Measurements from ENCODE around the gene SRGAP3. TPM values are rescaled to one million over a fixed set of nuclear protein-coding genes. Genes with fewer than 3 reads are reported as not detected.

SRGAP3 gene
- total and polyA plus RNA-seq, 10 of the 15 experiments (the other 5 are each of a cell fraction or from before 2014, with no cell fraction given), result 0.32 to 1.7 (median 0.99) TPM

- TF ChIP-seq CUX1 (IDR thresholded peaks at IDR 0.05; ENCODE audit: insufficient replicate concordance, low read depth, low read length) (no peak), NR2C1 (IDR thresholded peaks at IDR 0.05) (no peak), NR2F1 (conservative IDR thresholded peaks at IDR 0.05) (no peak), SMAD5 (IDR thresholded peaks at IDR 0.05; ENCODE audit: low read depth) (no peak), POU2F2 (IDR thresholded peaks at IDR 0.05; ENCODE audit: borderline replicate concordance, low read depth, low read length) (no peak)
These were observed 287.1 kb downstream of the SRGAP3 start (continued) for GRCh38 chr3:8962226-8962861.

- 85% methylated on average over 8 of the region's 8 CpGs for WGBS (ENCODE audit: insufficient coverage, insufficient replicate concordance, low lambda C conversion rate, missing lambda C conversion rate)
- POLR2A ChIA-PET, result interaction anchor here (0.6 kb wide), 1 partner anchor 221 kb away, joined by 5 read pairs; no protein-coding TSS in a partner anchor
- H3K27me3 ChIP-seq (replicated peaks in 1 of 2; ENCODE audit: control insufficient read depth in 2 of 2, insufficient read depth in 2 of 2, low read length in 1 of 2), result no peaks in the 10 kb centered on the region
- SMC1A ChIA-PET (ENCODE audit: uncharacterized antibody, unreplicated experiment), result interaction anchor here (0.9 to 1.1 kb wide), 2 partner anchors 11 kb away, joined by 4 read pairs; no protein-coding TSS in a partner anchor
- no peaks in the 10 kb centered on the region for H4K20me1 ChIP-seq (ENCODE audit: control insufficient read depth, insufficient read depth)
- no peak overlapping the region for H3K9ac ChIP-seq (ENCODE audit: control insufficient read depth, insufficient read depth, low read length)
- in situ Hi-C loops (cut with MboI) (no loop called here), intact Hi-C loops (cut with micrococcal nuclease; ENCODE audit: unreplicated experiment) (loop anchor here (5.0 kb wide), 2 partner anchors 192 to 292 kb away; partner anchors contain the start of gene OXTR)
- peaks cover 5% of the 10 kb centered on the region; the same call in 1 of the 2 replicates for H3K4me1 ChIP-seq (ENCODE audit: control insufficient read depth, insufficient read depth, low read length)
- FAIRE-seq (no peak), ATAC-seq (peak; percentile 41), DNase-seq (ENCODE audit: low read depth, low spot score) (no peak)
- peaks cover 46% of the 10 kb centered on the region for H3K79me2 ChIP-seq (ENCODE audit: control insufficient read depth, insufficient read depth, low read length)
- H3K4me3 ChIP-seq, result no peak overlapping the region; the same call in 1 of the 2 replicates
- no peak overlapping the region for H2AFZ ChIP-seq (ENCODE audit: control insufficient read depth, low read depth, low read length)
- RAD21 ChIA-PET (ENCODE audit: unreplicated experiment), result no interaction called here
- no peaks in the 10 kb centered on the region for H3K9me3 ChIP-seq (replicated peaks; ENCODE audit: control insufficient read depth, insufficient read depth, low read length)
- no peaks in the 10 kb centered on the region for H3K36me3 ChIP-seq (ENCODE audit: control insufficient read depth in 2 of 2, insufficient read depth in 2 of 2, low read length in 1 of 2)
- BruUV-seq (replicated peaks), result no TSS peak
- peak overlapping the region; percentile 5; the same call in 1 of the 2 replicates for H3K4me2 ChIP-seq (ENCODE audit: control insufficient read depth, insufficient read depth)
- no peak overlapping the region for H3K27ac ChIP-seq (ENCODE audit: control insufficient read depth, insufficient read depth)
- CTCF ChIA-PET, result interaction anchor here (1.0 to 1.7 kb wide), 6 partner anchors 10 to 343 kb away, joined by 3 to 5 read pairs (median 3); no protein-coding TSS in a partner anchor
- no peak for TF ChIP-seq CBX3 (IDR thresholded peaks at IDR 0.05; ENCODE audit: borderline replicate concordance, low read depth)
- TF ChIP-seq IKZF2 (IDR thresholded peaks at IDR 0.05), result peak; percentile 19 to 39; a peak in 1 of 4 replicates
- TF ChIP-seq HCFC1 (IDR thresholded peaks at IDR 0.05; ENCODE audit: low read length), result no peak
- TF ChIP-seq BCL3 (IDR thresholded peaks at IDR 0.05; ENCODE audit: borderline replicate concordance, insufficient read depth, low read depth, low read length, poor library complexity, severe bottlenecking), result no peak
- TF ChIP-seq REST (IDR thresholded peaks at IDR 0.05; ENCODE audit: low read depth, low read length), result no peak
- TF ChIP-seq IKZF1 (conservative IDR thresholded peaks at IDR 0.05), result 0 out of 2 replicates have a peak, but pooled peaks have one; percentile 24
- no peak for TF ChIP-seq RFX5 (IDR thresholded peaks at IDR 0.05; ENCODE audit: low read depth, low read length)
These were observed 289.8 kb downstream of the SRGAP3 start for GRCh38 chr3:8959668-8960067.
